ENCODE data around the gene PCDHB1. TPM values are rescaled to one million over a fixed set of nuclear protein-coding genes. Genes with fewer than 3 reads are reported as not detected.
"Not testable (repeated sequence)": the region's sequence is repeated elsewhere in the genome, so short reads cannot be mapped to it uniquely, and the experiment has no call there.

The PCDHB1 gene
- total RNA-seq, 1 donor from 2014 or later, result 0.09 TPM

DNA sequence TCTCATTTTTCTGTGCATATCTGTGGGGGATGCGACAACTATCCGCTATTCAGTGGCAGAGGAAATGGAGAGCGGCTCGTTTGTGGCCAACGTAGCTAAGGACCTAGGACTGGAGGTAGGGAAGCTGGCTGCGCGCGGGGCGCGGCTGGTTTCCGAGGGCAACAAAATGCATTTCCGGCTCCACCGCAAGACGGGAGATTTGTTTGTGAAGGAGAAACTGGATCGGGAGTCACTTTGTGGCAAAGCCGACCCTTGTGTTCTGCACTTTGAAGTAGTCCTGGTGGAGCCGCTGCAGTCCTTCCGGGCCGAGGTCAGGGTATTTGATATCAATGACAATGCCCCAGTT is 320 bp downstream of the PCDHB1 start:
- intact Hi-C loops (cut with DNase I), result no loop called here
- no peak for DNase-seq (ENCODE audit: low spot score)
- no peak for ATAC-seq

DNA sequence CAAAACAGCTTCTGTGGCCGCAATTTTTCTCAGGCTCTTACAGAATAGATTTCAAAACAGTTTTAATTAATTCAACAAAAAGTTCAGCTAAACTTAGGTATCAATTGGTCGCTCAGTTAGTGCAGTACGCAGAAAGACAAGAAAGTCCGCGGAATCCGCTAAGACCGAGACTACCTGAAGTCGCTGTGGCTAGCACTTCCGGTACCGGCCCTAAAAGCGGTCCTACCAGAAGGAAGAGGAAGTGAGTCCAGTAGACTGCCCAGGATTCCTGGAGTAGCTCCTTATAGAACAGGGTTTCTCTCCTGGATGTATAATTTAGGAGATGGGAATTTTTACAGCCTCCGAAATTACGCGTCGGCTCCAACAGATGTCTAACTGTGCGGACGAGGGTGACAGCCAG is 26.7 kb downstream of the PCDHB1 start:
- ATAC-seq, result no peak
- no peak for DNase-seq (ENCODE audit: low spot score)
- intact Hi-C loops (cut with DNase I), result no loop called here

DNA sequence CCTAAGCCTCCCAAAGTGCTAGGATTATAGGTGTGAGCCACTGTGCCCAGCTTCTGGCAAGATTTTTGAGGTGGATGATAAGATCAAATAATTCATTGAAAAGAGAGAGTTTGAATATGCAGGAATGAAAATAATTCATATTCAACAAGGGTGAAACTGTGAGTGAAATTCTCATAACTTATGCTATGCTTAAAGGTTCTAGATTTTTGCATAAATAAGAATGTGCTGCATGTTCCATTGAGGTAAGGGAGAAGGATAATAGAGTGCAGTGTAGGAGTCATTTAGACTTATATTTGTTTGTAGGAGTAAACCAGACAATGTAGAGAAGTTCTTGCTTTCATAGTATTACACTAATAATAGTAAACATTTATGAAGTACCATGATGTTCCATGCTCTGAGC is 31.1 kb downstream of the PCDHB1 start:
- intact Hi-C loops (cut with DNase I), result no loop called here
- DNase-seq (ENCODE audit: low spot score) (no peak), ATAC-seq (no peak)

DNA sequence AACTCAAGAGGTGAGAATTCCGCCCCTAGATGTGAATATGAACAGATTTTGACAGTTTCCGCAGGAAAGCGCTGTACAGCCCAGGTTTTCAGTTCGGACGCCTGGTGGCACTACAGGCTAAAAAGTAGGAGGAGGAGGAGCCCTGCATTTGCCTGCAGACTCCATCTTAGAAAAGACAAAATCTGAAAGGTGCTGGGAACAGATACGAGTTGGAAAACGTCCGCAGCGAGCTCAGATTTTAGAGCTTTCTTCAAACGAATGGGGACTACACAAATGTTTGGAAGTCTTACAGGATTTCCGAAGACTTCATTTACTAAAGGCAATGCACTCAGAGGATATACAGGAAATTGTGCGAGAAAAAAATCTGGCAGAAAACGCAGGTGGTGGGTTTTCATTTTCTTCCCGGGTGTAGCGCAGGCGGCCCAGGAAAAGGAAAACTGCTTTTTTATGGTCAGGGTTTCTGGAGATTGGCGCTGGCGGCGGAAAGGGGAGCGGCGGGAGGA is 33.4 kb downstream of the PCDHB1 start:
- ATAC-seq (peak; percentile 82), DNase-seq (ENCODE audit: low spot score) (no peak)
- intact Hi-C loops (cut with DNase I), result no loop called here

GRCh38 chr5:141094481-141095262 is 43.5 kb downstream of the PCDHB1 start, which contains the start of gene PCDHB2:
PCDHB2 (plus strand) TSS chr5:141094615; CDS start chr5:141094791, 176 bp downstream.
- ATAC-seq (peak; percentile 74), DNase-seq (ENCODE audit: low spot score) (peak; percentile 62)
- intact Hi-C loops (cut with DNase I), result no loop called here

GRCh38 chr5:141095263-141095641 is 44.1 kb downstream of the PCDHB1 start:
- intact Hi-C loops (cut with DNase I), result no loop called here
- ATAC-seq (no peak), DNase-seq (ENCODE audit: low spot score) (no peak)

DNA sequence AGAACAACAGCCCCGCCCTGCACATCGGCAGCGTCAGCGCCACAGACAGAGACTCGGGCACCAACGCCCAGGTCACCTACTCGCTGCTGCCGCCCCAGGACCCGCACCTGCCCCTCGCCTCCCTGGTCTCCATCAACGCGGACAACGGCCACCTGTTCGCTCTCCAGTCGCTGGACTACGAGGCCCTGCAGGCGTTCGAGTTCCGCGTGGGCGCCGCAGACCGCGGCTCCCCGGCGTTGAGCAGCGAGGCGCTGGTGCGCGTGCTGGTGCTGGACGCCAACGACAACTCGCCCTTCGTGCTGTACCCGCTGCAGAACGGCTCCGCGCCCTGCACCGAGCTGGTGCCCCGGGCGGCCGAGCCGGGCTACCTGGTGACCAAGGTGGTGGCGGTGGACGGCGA is 45.0 kb downstream of the PCDHB1 start:
- intact Hi-C loops (cut with DNase I); DNase-seq (ENCODE audit: low spot score); ATAC-seq: not testable (repeated sequence)

DNA sequence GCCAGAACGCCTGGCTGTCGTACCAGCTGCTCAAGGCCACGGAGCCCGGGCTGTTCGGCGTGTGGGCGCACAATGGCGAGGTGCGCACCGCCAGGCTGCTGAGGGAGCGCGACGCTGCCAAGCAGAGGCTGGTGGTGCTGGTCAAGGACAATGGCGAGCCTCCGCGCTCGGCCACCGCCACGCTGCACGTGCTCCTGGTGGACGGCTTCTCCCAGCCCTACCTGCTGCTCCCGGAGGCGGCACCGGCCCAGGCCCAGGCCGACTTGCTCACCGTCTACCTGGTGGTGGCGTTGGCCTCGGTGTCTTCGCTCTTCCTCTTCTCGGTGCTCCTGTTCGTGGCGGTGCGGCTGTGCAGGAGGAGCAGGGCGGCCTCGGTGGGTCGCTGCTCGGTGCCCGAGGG is 45.4 kb downstream of the PCDHB1 start:
- ATAC-seq; DNase-seq (ENCODE audit: low spot score); intact Hi-C loops (cut with DNase I): not testable (repeated sequence)

- peak; percentile 52 for ATAC-seq
- DNase-seq (ENCODE audit: low spot score), result peak; percentile 73
- intact Hi-C loops (cut with DNase I), result no loop called here
Measured at GRCh38 chr5:141100243-141100805, 49.1 kb downstream of the PCDHB1 start, which contains the start of gene PCDHB3. PCDHB3 (plus strand) TSS chr5:141100473; CDS start chr5:141100650, 177 bp downstream.

- intact Hi-C loops (cut with DNase I), result no loop called here
- DNase-seq (ENCODE audit: low spot score), result no peak
- ATAC-seq, result no peak
Measured at GRCh38 chr5:141101059-141101458, 49.9 kb downstream of the PCDHB1 start.

GRCh38 chr5:141102070-141102469 is 50.9 kb downstream of the PCDHB1 start:
- DNase-seq (ENCODE audit: low spot score); ATAC-seq; intact Hi-C loops (cut with DNase I): not testable (repeated sequence)

GRCh38 chr5:141102471-141102870 is 51.3 kb downstream of the PCDHB1 start:
- ATAC-seq, result not testable (repeated sequence)

GRCh38 chr5:141105350-141105749 is 54.2 kb downstream of the PCDHB1 start:
- ATAC-seq (no peak), DNase-seq (ENCODE audit: low spot score) (no peak)
- intact Hi-C loops (cut with DNase I), result no loop called here

More at GRCh38 chr5:141102471-141102870, 51.3 kb downstream of the PCDHB1 start:
- intact Hi-C loops (cut with DNase I); DNase-seq (ENCODE audit: low spot score): not testable (repeated sequence)

Other genes starting within 250 kb of the PCDHB1 start
- gene PCDHA4, start 244.3 kb upstream of the PCDHB1 start, total RNA-seq, result 0.85 TPM
- gene PCDHA5, start 229.8 kb upstream of the PCDHB1 start, total RNA-seq, result 0.27 TPM
- 0.76 TPM for gene PCDHA6, start 223.4 kb upstream of the PCDHB1 start, total RNA-seq
- 0.45 TPM for gene PCDHA7, start 217.1 kb upstream of the PCDHB1 start, total RNA-seq
- gene PCDHA8, start 210.2 kb upstream of the PCDHB1 start, total RNA-seq, result 0.40 TPM
- gene PCDHA9, start 203.0 kb upstream of the PCDHB1 start, total RNA-seq, result 0.45 TPM
- 2.9 TPM for gene PCDHA10, start 195.5 kb upstream of the PCDHB1 start, total RNA-seq
- gene PCDHA11, start 182.4 kb upstream of the PCDHB1 start, total RNA-seq, result 1.4 TPM
- gene PCDHA12, start 176.1 kb upstream of the PCDHB1 start, total RNA-seq, result 5.8 TPM
- gene PCDHA13, start 169.2 kb upstream of the PCDHB1 start, total RNA-seq, result 0.85 TPM
- gene PCDHAC1, start 125.1 kb upstream of the PCDHB1 start, total RNA-seq, result 0.71 TPM
- 2.4 TPM for gene PCDHAC2, start 84.9 kb upstream of the PCDHB1 start, total RNA-seq
- gene PCDHB2, start 43.2 kb downstream of the PCDHB1 start, total RNA-seq, result 3.8 TPM
- gene PCDHB3, start 49.1 kb downstream of the PCDHB1 start, total RNA-seq, result 4.5 TPM
- 12.2 TPM for gene PCDHB4, start 70.4 kb downstream of the PCDHB1 start, total RNA-seq
- 4.4 TPM for gene PCDHB5, start 83.8 kb downstream of the PCDHB1 start, total RNA-seq
- gene PCDHB6, start 98.7 kb downstream of the PCDHB1 start, total RNA-seq, result 2.4 TPM
- 5.0 TPM for gene PCDHB7, start 121.3 kb downstream of the PCDHB1 start, total RNA-seq
- 4.5 TPM for gene PCDHB8, start 126.4 kb downstream of the PCDHB1 start, total RNA-seq
- gene PCDHB16, start 131.0 kb downstream of the PCDHB1 start, total RNA-seq, result 9.5 TPM
- 3.7 TPM for gene PCDHB9, start 135.8 kb downstream of the PCDHB1 start, total RNA-seq
- 5.3 TPM for gene PCDHB10, start 141.0 kb downstream of the PCDHB1 start, total RNA-seq
- gene PCDHB11, start 148.3 kb downstream of the PCDHB1 start, total RNA-seq, result 9.9 TPM
- 6.6 TPM for gene PCDHB12, start 157.3 kb downstream of the PCDHB1 start, total RNA-seq
- 4.9 TPM for gene PCDHB13, start 162.5 kb downstream of the PCDHB1 start, total RNA-seq
- gene PCDHB14, start 172.0 kb downstream of the PCDHB1 start, total RNA-seq, result 5.3 TPM
- gene PCDHB15, start 194.0 kb downstream of the PCDHB1 start, total RNA-seq, result 7.3 TPM

All from sciatic nerve (tissue), 2 donors.